K562 (cell line): ENCODE measurements around the gene ANKRD13A. TPM values are rescaled to one million over a fixed set of nuclear protein-coding genes. Genes with fewer than 3 reads are reported as not detected.

Experiments
- ARID3A ChIP-seq: IDR thresholded peaks from 2 replicates; pipeline ENCODE4 v1.6.1; 2012; ENCODE audit warnings: low read depth, low read length, improper control_type of control experiment, borderline replicate concordance
- CC2D1A ChIP-seq: fragments of 450-650 bp; IDR thresholded peaks from 2 replicates; pipeline ENCODE4 v1.6.1; 2017; ENCODE audit warnings: mild to moderate bottlenecking
- DACH1 ChIP-seq: fragments of 450-650 bp; IDR thresholded peaks from 2 replicates; pipeline ENCODE4 v1.6.1; 2018; ENCODE audit not compliant: partially characterized antibody
- ETS1 ChIP-seq: conservative IDR thresholded peaks from 2 replicates; pipeline ENCODE4 v1.6.1; 2011; ENCODE audit warnings: low read depth, mild to moderate bottlenecking, low read length; ENCODE audit not compliant: control insufficient read depth
- GMEB1 ChIP-seq: fragments of 250-450 bp; sonication (Bioruptor Pico); IDR thresholded peaks from 2 replicates; pipeline ENCODE4 v1.4.0; 2020; ENCODE audit warnings: mild to moderate bottlenecking
- HMBOX1 ChIP-seq: sonication (generic); IDR thresholded peaks from 2 replicates; pipeline ENCODE4 v1.6.1; 2016
- KDM1A ChIP-seq, 2 experiments: fragments of 450-650 bp; IDR thresholded peaks; 2 replicates each; pipeline ENCODE4 v1.6.1; 2016; ENCODE audit warnings: mild to moderate bottlenecking in 2 of 2
- MYNN ChIP-seq, 2 experiments: sonication (generic); formaldehyde crosslinking in 1 of 2; IDR thresholded peaks; 2 replicates each; pipeline versions ENCODE4 v1.5.0 to v1.6.1; 2016 to 2020; ENCODE audit warnings: antibody characterized with exemption in 1 of 2, missing genetic modification reagents in 1 of 2
- PTRF ChIP-seq: fragments of 450-650 bp; IDR thresholded peaks from 2 replicates; pipeline ENCODE4 v1.6.1; 2016; ENCODE audit warnings: mild to moderate bottlenecking, missing genetic modification characterization, missing compliant biosample characterization
- RBM22 ChIP-seq: fragments of 200-400 bp; formaldehyde crosslinking; IDR thresholded peaks from 2 replicates; pipeline ENCODE4 v1.6.1; 2018; ENCODE audit warnings: low read length, low read depth; ENCODE audit not compliant: poor library complexity, severe bottlenecking
- SIN3A ChIP-seq, 2 experiments: fragments of 150-350 bp in 1 of 2; IDR thresholded peaks; 2 replicates each; pipeline ENCODE4 v1.6.1; 2011 to 2016; ENCODE audit warnings: borderline replicate concordance in 2 of 2, low read depth in 2 of 2, low read length in 2 of 2, mild to moderate bottlenecking in 2 of 2, moderate library complexity in 2 of 2; ENCODE audit not compliant: control insufficient read depth in 1 of 2
- SIN3B ChIP-seq: fragments of 450-650 bp; IDR thresholded peaks from 2 replicates; pipeline ENCODE4 v1.6.1; 2017; ENCODE audit warnings: low read depth, mild to moderate bottlenecking, moderate library complexity
- SIX5 ChIP-seq, 2 experiments: IDR thresholded peaks; 2 replicates each; pipeline ENCODE4 v1.6.1; 2011; ENCODE audit warnings: low read length in 2 of 2, borderline replicate concordance in 1 of 2, low read depth in 1 of 2, mild to moderate bottlenecking in 1 of 2, moderate library complexity in 1 of 2; ENCODE audit not compliant: insufficient read depth in 1 of 2
- SUPT5H ChIP-seq: fragments of 450-650 bp; IDR thresholded peaks from 2 replicates; pipeline ENCODE4 v1.6.1; 2016
- XRCC5 ChIP-seq: fragments of 200-400 bp; formaldehyde crosslinking; IDR thresholded peaks from 2 replicates; pipeline ENCODE4 v1.6.1; 2017; ENCODE audit warnings: low read depth, mild to moderate bottlenecking, low read length
- ZNF589 ChIP-seq: fragments of 200-800 bp; sonication (Bioruptor generic); IDR thresholded peaks from 2 replicates; pipeline ENCODE4 v1.6.1; 2016; ENCODE audit warnings: low read depth, missing genetic modification characterization, missing compliant biosample characterization
- ZNF740 ChIP-seq, 3 experiments: fragments of 200-800 bp in 1 of 3; sonication (Bioruptor generic) in 1 of 3; sonication (generic) in 1 of 3; formaldehyde crosslinking in 1 of 3; IDR thresholded peaks; 2 replicates each; pipeline versions ENCODE4 v1.6.1 to v1.8.0; 2016 to 2022; ENCODE audit warnings: mild to moderate bottlenecking in 2 of 3, missing compliant biosample characterization in 2 of 3, missing genetic modification characterization in 2 of 3, missing genetic modification reagents in 1 of 3
- ZNF766 ChIP-seq: fragments of 200-800 bp; sonication (Bioruptor generic); conservative IDR thresholded peaks from 2 replicates; pipeline ENCODE4 v1.6.1; 2016; ENCODE audit warnings: missing genetic modification characterization, missing compliant biosample characterization
- ZNF780A ChIP-seq: fragments of 250-450 bp; sonication (Bioruptor Pico); IDR thresholded peaks from 2 replicates; pipeline ENCODE4 v1.5.0; 2021; ENCODE audit warnings: mild to moderate bottlenecking
- polyA plus RNA-seq, 8 experiments: library from polyadenylated mRNA; depleted of rRNA in 4 of 8; stranded (reverse) in 5 of 8; unstranded in 3 of 8; fragments of >200 nt; fragmentation: Nextera tagmentation in 2 of 8; fragmentation: Illumina TruSeq in 1 of 8; extraction: Ambion mirVana in 2 of 8; extraction: Trizol in 1 of 8; gene quantifications; 2 replicates each; pipeline versions ENCODE4 v1.2.1 to v1.2.3, GENCODE V29; 2011 to 2014; ENCODE audit warnings: inconsistent platforms in 1 of 8, missing spikeins in 1 of 8
- total RNA-seq, 7 experiments: library from RNA; depleted of rRNA in 6 of 7; stranded (reverse); fragments of >200 nt in 6 of 7; fragmentation: Illumina TruSeq in 2 of 7; extraction: Trizol in 2 of 7; gene quantifications; 2 replicates each; pipeline versions ENCODE4 v1.2.1 to v1.2.3, GENCODE V29; 2011 to 2021; ENCODE audit warnings: low replicate concordance in 1 of 7

Gene ANKRD13A
- total and polyA plus RNA-seq, 9 of the 15 experiments (the other 6 are each of a cell fraction or from before 2014, with no cell fraction given), result 5.0 to 55.0 (median 41.5) TPM

- TF ChIP-seq ZNF780A (no peak), DACH1 (peak; percentile 68), RBM22 (peak; percentile 74), GMEB1 (CRISPR knock-in tag) (peak; percentile 87), CC2D1A (peak; percentile 69), PTRF (tag) (peak; percentile 54; the same call in 1 of the 2 replicates), ZNF740 (CRISPR knock-in tag; IDR thresholded peaks at IDR 0.05) (peak; percentile 90), ZNF740 (tag; IDR thresholded peaks at IDR 0.05) (no peak), MYNN (IDR thresholded peaks at IDR 0.05) (peak; percentile 76; the same call in 1 of the 2 replicates), MYNN (CRISPR knock-in tag; IDR thresholded peaks at IDR 0.05) (no peak), ZNF766 (CRISPR knock-in tag) (peak; percentile 61), HMBOX1 (peak; percentile 36; the same call in 1 of the 2 replicates), ETS1 (peak; percentile 84; the same call in 1 of the 2 replicates), XRCC5 (peak; percentile 85; the same call in 1 of the 2 replicates), SIN3A (IDR thresholded peaks at IDR 0.05; ENCODE audit: borderline replicate concordance in 2 of 2, control insufficient read depth in 1 of 2, low read depth in 2 of 2, low read length in 2 of 2) (peak; percentile 92 to 93; a peak in 3 of 4 replicates), SIN3B (peak; percentile 75), KDM1A (IDR thresholded peaks at IDR 0.05) (peak; percentile 48 to 62; a peak in 2 of 4 replicates), ARID3A (peak; percentile 96), SUPT5H (peak; percentile 68), ZNF589 (peak; percentile 63; the same call in 1 of the 2 replicates), SIX5 (IDR thresholded peaks at IDR 0.05; ENCODE audit: borderline replicate concordance in 1 of 2, insufficient read depth in 1 of 2, low read depth in 1 of 2, low read length in 2 of 2) (peak; percentile 28 to 44; a peak in 2 of 4 replicates)
Observed at GRCh38 chr12:110048242-110049027, 49.2 kb downstream of the ANKRD13A start, which contains the start of gene C12orf76 (continued).
